Measurements from ENCODE around the gene ZSWIM5.

The ZSWIM5 gene

GRCh38 chr1:45216861-45217260 lies 10.5 kb upstream of the ZSWIM5 start:
- H3K36me3 Mint-ChIP-seq (ENCODE audit: low read depth) = no peaks in the 10 kb centered on the region
- no peak overlapping the region for H3K27ac Mint-ChIP-seq
- H3K27me3 Mint-ChIP-seq = peaks cover 6% of the 10 kb centered on the region
- intact Hi-C loops (cut with micrococcal nuclease) = no loop called here
- H3K4me1 Mint-ChIP-seq (ENCODE audit: low read depth) = no peaks in the 10 kb centered on the region
- H3K9me3 Mint-ChIP-seq = no peaks in the 10 kb centered on the region
- H3K4me3 Mint-ChIP-seq = no peak overlapping the region

- peaks cover 4% of the 10 kb centered on the region for H3K27me3 Mint-ChIP-seq
- no peaks in the 10 kb centered on the region for H3K36me3 Mint-ChIP-seq (ENCODE audit: low read depth)
- no peak overlapping the region for H3K27ac Mint-ChIP-seq
- H3K4me1 Mint-ChIP-seq (ENCODE audit: low read depth) = no peaks in the 10 kb centered on the region
- H3K4me3 Mint-ChIP-seq = no peak overlapping the region
- H3K9me3 Mint-ChIP-seq = no peaks in the 10 kb centered on the region
- intact Hi-C loops (cut with micrococcal nuclease) = no loop called here
Measured at GRCh38 chr1:45216200-45216541, 9.8 kb upstream of the ZSWIM5 start.

DNA sequence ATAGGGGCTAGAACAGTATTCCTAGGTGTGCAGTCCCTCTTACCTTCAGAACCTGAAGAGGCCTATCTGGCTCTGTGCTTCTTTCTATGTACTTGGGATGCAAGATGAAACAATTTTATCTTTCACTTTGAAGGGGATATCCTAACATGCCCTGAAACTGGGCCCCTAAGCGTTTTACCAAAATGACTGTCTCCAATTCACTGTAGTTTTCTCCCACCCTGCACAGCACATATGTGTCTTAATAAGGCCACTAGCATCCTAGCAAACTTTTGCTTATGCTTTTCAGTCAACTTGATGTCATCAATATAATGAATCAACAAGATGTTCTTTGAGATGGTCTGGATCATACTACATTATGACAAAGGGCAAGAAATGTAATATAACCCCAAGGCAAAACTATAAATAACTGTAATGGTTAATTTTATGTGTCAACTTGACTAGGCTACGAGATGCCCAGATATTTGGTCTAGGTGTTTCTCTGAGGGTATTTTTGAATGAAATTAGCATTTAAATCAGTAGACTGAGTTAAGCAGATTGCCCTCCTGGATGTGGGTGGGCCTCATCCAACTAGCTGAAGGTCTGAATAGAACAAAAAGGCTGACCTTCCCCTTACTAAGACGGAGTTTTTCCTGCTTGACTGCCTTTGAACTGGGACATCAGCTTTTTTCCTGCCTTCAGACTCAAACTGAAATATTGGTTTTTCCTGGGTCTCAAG lies 9.2 kb upstream of the ZSWIM5 start:
- H3K4me1 Mint-ChIP-seq (ENCODE audit: low read depth) = no peaks in the 10 kb centered on the region
- H3K9me3 Mint-ChIP-seq = no peaks in the 10 kb centered on the region
- intact Hi-C loops (cut with micrococcal nuclease) = no loop called here
- peaks cover 7% of the 10 kb centered on the region for H3K27me3 Mint-ChIP-seq
- no peaks in the 10 kb centered on the region for H3K36me3 Mint-ChIP-seq (ENCODE audit: low read depth)
- no peak overlapping the region for H3K27ac Mint-ChIP-seq
- H3K4me3 Mint-ChIP-seq = no peak overlapping the region

DNA sequence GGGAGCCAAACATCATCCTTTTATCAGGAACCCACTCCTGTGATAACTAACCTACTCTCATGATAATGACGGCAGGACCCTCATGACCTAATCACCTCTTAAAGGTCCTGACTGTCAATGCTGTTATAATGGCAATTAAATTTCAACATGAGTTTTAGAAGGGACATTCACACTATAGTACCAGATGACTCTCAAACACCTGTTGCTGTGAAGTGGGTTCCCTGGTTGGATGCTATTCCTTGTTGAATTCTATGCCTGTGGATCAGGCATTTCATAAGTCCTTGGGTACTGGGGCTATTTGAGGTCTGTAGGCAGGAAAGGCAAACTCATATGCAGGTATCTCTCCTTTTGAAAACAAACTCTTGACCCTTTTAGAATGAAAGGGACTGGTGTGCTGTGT lies 7.5 kb upstream of the ZSWIM5 start:
- intact Hi-C loops (cut with micrococcal nuclease) = no loop called here
- H3K9me3 Mint-ChIP-seq = no peaks in the 10 kb centered on the region
- no peaks in the 10 kb centered on the region for H3K4me1 Mint-ChIP-seq (ENCODE audit: low read depth)
- no peak overlapping the region for H3K27ac Mint-ChIP-seq
- H3K27me3 Mint-ChIP-seq = peaks cover 19% of the 10 kb centered on the region
- H3K36me3 Mint-ChIP-seq (ENCODE audit: low read depth) = no peaks in the 10 kb centered on the region
- no peak overlapping the region for H3K4me3 Mint-ChIP-seq

GRCh38 chr1:45211076-45211475 lies 4.7 kb upstream of the ZSWIM5 start:
- Mint-ChIP-seq H3K4me1 (ENCODE audit: low read depth) (peaks cover 10% of the 10 kb centered on the region), H3K27me3 (peaks cover 40% of the 10 kb centered on the region), H3K27ac (no peak overlapping the region), H3K36me3 (ENCODE audit: low read depth) (no peaks in the 10 kb centered on the region), H3K9me3 (no peaks in the 10 kb centered on the region), H3K4me3 (no peak overlapping the region)
- intact Hi-C loops (cut with micrococcal nuclease) = no loop called here

DNA sequence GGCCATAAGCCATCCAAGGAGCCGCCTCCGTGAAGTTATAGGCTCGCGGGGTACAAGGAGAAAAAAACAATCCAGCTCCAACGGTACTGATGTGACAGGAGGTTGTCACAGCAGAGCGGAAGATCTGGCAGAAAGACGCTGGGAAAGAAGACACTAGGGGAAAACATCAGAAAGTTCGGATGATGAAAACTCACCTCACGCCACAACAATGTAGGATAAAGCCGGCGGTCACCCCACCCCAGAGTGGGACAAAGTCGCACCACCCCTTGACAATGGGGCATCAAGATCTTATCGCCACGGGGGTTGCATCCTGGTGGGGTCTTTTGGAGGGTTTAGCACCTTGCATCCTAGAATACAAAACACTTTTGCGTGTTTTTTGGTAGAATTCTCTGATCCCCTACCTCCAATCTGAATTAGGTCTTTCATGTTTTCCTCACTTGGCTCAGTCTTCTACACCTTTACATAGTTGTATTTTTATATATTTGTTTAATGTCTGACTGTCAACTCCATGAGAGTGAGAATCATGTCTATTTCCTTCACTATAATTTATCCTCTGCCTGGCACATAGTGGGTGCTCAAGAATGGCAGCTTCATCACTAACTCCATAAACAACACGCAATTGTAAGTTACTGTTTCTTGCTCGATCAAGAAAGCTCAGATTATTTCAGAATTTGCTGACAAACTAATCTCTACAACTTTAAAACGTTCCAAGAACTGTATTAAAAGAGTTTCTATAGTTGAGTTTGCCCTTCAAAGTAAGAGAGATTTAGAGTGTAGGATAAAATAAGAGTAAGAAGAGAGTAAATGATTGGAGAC lies 611 bp upstream of the ZSWIM5 start:
- Mint-ChIP-seq H3K27me3 (peaks cover 64% of the 10 kb centered on the region), H3K4me3 (peak overlapping the region; percentile 72), H3K9me3 (no peaks in the 10 kb centered on the region), H3K27ac (no peak overlapping the region), H3K4me1 (ENCODE audit: low read depth) (peaks cover 17% of the 10 kb centered on the region), H3K36me3 (ENCODE audit: low read depth) (no peaks in the 10 kb centered on the region)
- intact Hi-C loops (cut with micrococcal nuclease) = no loop called here

GRCh38 chr1:45205011-45205909 lies 1.1 kb downstream of the ZSWIM5 start:
- intact Hi-C loops (cut with micrococcal nuclease) = no loop called here

DNA sequence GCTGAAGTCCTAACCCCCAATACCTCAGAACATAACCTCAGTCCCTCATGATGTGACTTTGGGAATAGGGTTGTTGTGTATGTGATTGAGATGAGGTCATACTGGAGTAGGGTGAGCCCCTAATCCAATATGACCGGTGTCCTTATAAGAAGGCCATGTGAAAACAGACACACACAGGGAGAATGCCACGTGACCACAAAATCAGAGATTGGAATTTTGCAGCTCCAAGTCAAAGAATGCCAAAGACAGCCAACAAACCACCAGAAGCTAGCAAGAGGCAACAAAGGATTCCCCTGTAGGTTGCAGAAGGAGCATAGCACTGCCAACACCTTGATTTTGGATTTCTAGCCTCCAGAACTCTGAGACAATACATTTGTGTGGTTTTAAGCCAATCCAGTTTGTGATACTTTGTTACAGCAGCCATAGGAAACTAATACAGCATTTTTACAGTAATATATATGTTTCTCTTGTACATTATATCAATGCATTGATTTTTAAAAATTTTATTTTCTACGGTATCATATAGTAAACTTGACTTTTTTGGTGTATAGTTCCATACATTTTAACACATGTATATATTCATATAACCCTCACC lies 5.4 kb downstream of the ZSWIM5 start:
- Mint-ChIP-seq H3K9me3 (no peaks in the 10 kb centered on the region), H3K4me1 (ENCODE audit: low read depth) (peaks cover 7% of the 10 kb centered on the region), H3K4me3 (no peak overlapping the region), H3K36me3 (ENCODE audit: low read depth) (no peaks in the 10 kb centered on the region), H3K27me3 (peaks cover 34% of the 10 kb centered on the region), H3K27ac (no peak overlapping the region)
- intact Hi-C loops (cut with micrococcal nuclease) = no loop called here

More at GRCh38 chr1:45205011-45205909, 1.1 kb downstream of the ZSWIM5 start:
- Mint-ChIP-seq H3K27me3 (peaks cover 66% of the 10 kb centered on the region), H3K36me3 (ENCODE audit: low read depth) (no peaks in the 10 kb centered on the region), H3K4me3 (peak overlapping the region; percentile 68), H3K27ac (no peak overlapping the region), H3K4me1 (ENCODE audit: low read depth) (peaks cover 17% of the 10 kb centered on the region), H3K9me3 (no peaks in the 10 kb centered on the region)

DNA sequence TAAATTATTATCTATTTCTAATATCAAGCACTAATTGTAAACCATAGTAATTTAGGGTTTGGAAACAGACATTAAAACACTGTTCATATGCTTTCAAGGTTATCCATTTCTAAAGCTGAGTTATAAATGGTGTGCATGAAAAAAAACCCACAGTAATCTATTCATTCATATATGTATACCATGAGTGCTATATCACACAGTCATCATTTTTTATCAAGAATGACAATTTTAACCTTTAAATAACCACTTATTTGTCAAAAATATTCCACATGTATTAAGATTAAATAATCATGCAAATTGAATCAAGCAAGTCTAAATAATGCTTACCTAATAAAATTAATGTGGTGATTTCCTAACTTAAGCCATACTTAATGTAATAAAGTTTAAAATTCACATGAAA lies 6.0 kb downstream of the ZSWIM5 start:
- no peak overlapping the region for H3K4me3 Mint-ChIP-seq
- H3K4me1 Mint-ChIP-seq (ENCODE audit: low read depth) = peaks cover 4% of the 10 kb centered on the region
- H3K36me3 Mint-ChIP-seq (ENCODE audit: low read depth) = no peaks in the 10 kb centered on the region
- intact Hi-C loops (cut with micrococcal nuclease) = no loop called here
- H3K27ac Mint-ChIP-seq = no peak overlapping the region
- no peaks in the 10 kb centered on the region for H3K9me3 Mint-ChIP-seq
- peaks cover 31% of the 10 kb centered on the region for H3K27me3 Mint-ChIP-seq

GRCh38 chr1:45198185-45198584 lies 8.2 kb downstream of the ZSWIM5 start:
- Mint-ChIP-seq H3K9me3 (no peaks in the 10 kb centered on the region), H3K27me3 (peaks cover 11% of the 10 kb centered on the region), H3K4me1 (ENCODE audit: low read depth) (no peaks in the 10 kb centered on the region), H3K4me3 (no peak overlapping the region), H3K36me3 (ENCODE audit: low read depth) (no peaks in the 10 kb centered on the region), H3K27ac (no peak overlapping the region)
- intact Hi-C loops (cut with micrococcal nuclease) = no loop called here

DNA sequence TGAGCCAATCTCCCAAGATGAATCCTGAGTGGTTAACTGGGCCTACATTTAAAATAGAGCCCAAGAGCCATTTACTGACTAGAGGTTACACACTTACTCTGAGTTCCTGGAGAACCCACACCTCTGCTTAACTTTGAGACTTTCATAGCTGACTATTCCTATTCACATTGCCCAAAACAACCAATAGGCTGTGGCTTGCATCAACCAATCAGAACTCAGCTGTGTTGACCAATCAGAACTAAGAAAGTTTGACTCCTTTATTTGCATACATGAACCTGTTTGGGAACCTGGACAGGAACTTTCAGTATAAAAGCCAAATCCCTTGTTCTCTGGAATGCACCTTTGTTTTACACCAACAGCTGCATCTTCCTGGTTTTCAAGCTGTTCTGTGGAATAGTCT lies 9.5 kb downstream of the ZSWIM5 start:
- Mint-ChIP-seq H3K4me3 (no peak overlapping the region), H3K27ac (no peak overlapping the region), H3K4me1 (ENCODE audit: low read depth) (no peaks in the 10 kb centered on the region), H3K36me3 (ENCODE audit: low read depth) (no peaks in the 10 kb centered on the region), H3K27me3 (peaks cover 10% of the 10 kb centered on the region), H3K9me3 (no peaks in the 10 kb centered on the region)
- intact Hi-C loops (cut with micrococcal nuclease) = no loop called here

- peak overlapping the region; percentile 4 for H3K27ac Mint-ChIP-seq
- no peak overlapping the region for H3K4me3 Mint-ChIP-seq
- H3K36me3 Mint-ChIP-seq (ENCODE audit: low read depth) = no peaks in the 10 kb centered on the region
- peaks cover 3% of the 10 kb centered on the region for H3K27me3 Mint-ChIP-seq
- H3K9me3 Mint-ChIP-seq = no peaks in the 10 kb centered on the region
- H3K4me1 Mint-ChIP-seq (ENCODE audit: low read depth) = no peaks in the 10 kb centered on the region
- intact Hi-C loops (cut with micrococcal nuclease) = no loop called here
Measured at GRCh38 chr1:45191418-45191783, 15.0 kb downstream of the ZSWIM5 start.

GRCh38 chr1:45187725-45188124 lies 18.7 kb downstream of the ZSWIM5 start:
- Mint-ChIP-seq H3K9me3 (no peaks in the 10 kb centered on the region), H3K36me3 (ENCODE audit: low read depth) (no peaks in the 10 kb centered on the region), H3K4me3 (no peak overlapping the region), H3K27me3 (peaks cover 1% of the 10 kb centered on the region), H3K4me1 (ENCODE audit: low read depth) (no peaks in the 10 kb centered on the region), H3K27ac (no peak overlapping the region)
- intact Hi-C loops (cut with micrococcal nuclease) = no loop called here

Data from dendritic cell treated with granulocyte-macrophage colony-stimulating factor and Interleukin-4, amounts not matched to agents 40 ng/mL and 50 ng/mL, for 4 days (primary cell).